OCI-LY7 (cell line): Measurements from ENCODE around the gene OPTC.

Source experiments
- CTCF ChIP-seq: fragments of 200-600 bp; sonication (generic); conservative IDR thresholded peaks from 2 replicates; pipeline ENCODE4 v1.5.1; 2014; ENCODE audit warnings: mild to moderate bottlenecking, antibody characterized with exemption, low read length, moderate library complexity, mixed read lengths
- EZH2phosphoT487 ChIP-seq: fragments of 200-600 bp; sonication (generic); IDR thresholded peaks from 2 replicates; pipeline ENCODE4 v1.6.1; 2018; ENCODE audit warnings: low read depth, borderline replicate concordance, mild to moderate bottlenecking, mixed run types, antibody characterized with exemption, low read length, moderate library complexity, mixed read lengths

- TF ChIP-seq CTCF (no peak), EZH2phosphoT487 (no peak)
These were observed 37.4 kb upstream of the OPTC start for GRCh38 chr1:203456577-203456976.
